ENCODE data around the gene CALCOCO2. TPM values are rescaled to one million over a fixed set of nuclear protein-coding genes. Genes with fewer than 3 reads are reported as not detected.

CALCOCO2 gene
- total and polyA plus RNA-seq, 2 experiments from 2014 or later, result 35.3 to 38.6 TPM

DNA sequence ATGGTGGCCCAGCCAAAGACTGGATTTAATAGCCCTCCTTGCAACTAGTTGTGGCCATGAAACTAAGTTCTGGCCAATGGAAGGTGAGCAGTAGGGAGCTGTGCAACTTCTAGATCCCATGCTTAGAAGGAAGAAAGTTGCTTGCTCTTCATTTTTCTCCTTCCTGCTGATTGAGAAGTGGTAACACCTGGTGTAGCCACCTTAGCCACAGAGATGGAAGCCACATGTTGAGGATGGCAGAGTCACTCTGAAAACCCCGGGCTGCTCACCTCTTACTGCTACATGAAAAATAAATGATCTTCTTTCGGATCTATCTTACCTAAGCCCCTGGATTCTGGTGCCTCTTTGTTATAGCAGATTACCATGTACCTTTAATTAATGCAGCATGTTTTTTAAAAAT lies 51.4 kb downstream of the CALCOCO2 start:
- no peak for DNase-seq (ENCODE audit: low read depth in 1 of 2, low spot score in 1 of 2)
- Histone ChIP-seq H3K4me1 (ENCODE audit: low read depth) (no peaks in the 10 kb centered on the region), H3K36me3 (no peaks in the 10 kb centered on the region), H3K27me3 (no peaks in the 10 kb centered on the region), H3K4me3 (no peak overlapping the region), H3K9me3 (ENCODE audit: low read depth) (no peaks in the 10 kb centered on the region), H3K27ac (no peak overlapping the region)
- TF ChIP-seq, protein P1, sequence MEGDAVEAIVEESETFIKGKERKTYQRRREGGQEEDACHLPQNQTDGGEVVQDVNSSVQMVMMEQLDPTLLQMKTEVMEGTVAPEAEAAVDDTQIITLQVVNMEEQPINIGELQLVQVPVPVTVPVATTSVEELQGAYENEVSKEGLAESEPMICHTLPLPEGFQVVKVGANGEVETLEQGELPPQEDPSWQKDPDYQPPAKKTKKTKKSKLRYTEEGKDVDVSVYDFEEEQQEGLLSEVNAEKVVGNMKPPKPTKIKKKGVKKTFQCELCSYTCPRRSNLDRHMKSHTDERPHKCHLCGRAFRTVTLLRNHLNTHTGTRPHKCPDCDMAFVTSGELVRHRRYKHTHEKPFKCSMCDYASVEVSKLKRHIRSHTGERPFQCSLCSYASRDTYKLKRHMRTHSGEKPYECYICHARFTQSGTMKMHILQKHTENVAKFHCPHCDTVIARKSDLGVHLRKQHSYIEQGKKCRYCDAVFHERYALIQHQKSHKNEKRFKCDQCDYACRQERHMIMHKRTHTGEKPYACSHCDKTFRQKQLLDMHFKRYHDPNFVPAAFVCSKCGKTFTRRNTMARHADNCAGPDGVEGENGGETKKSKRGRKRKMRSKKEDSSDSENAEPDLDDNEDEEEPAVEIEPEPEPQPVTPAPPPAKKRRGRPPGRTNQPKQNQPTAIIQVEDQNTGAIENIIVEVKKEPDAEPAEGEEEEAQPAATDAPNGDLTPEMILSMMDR (IDR thresholded peaks at IDR 0.05; ENCODE audit: low read depth, low read length), result no peak

DNA sequence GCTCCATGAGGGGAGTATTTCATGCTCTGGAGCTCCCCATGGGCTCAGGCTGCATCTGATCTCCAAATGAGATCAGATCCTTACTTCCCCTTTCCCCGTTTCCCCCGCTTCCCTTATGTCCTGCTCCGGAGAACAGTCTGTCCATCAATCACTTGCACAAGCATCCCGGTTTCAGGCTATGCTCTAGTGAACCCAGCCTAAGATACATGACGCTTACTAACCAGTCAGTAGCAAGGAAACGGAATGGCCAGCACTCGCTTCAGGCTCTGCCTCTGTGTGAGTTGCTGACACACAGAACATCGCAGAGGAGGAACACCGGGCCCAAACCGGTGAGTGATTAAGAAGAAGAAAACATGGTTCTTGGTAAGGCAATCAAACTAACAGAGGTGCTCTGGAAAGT lies 52.3 kb downstream of the CALCOCO2 start:
- TF ChIP-seq, protein P1 (IDR thresholded peaks at IDR 0.05; ENCODE audit: low read depth, low read length), result no peak
- Histone ChIP-seq H3K27ac (no peak overlapping the region), H3K27me3 (no peaks in the 10 kb centered on the region), H3K4me3 (no peak overlapping the region), H3K4me1 (ENCODE audit: low read depth) (no peaks in the 10 kb centered on the region), H3K36me3 (no peaks in the 10 kb centered on the region), H3K9me3 (ENCODE audit: low read depth) (no peaks in the 10 kb centered on the region)
- DNase-seq (ENCODE audit: low read depth in 1 of 2, low spot score in 1 of 2), result no peak

GRCh38 chr17:48890086-48890485 lies 59.3 kb downstream of the CALCOCO2 start:
- DNase-seq (ENCODE audit: low read depth in 1 of 2, low spot score in 1 of 2), result no peak
- Histone ChIP-seq H3K4me1 (ENCODE audit: low read depth) (no peaks in the 10 kb centered on the region), H3K27me3 (no peaks in the 10 kb centered on the region), H3K9me3 (ENCODE audit: low read depth) (no peaks in the 10 kb centered on the region), H3K36me3 (no peaks in the 10 kb centered on the region), H3K27ac (no peak overlapping the region), H3K4me3 (no peak overlapping the region)
- TF ChIP-seq, protein P1 (IDR thresholded peaks at IDR 0.05; ENCODE audit: low read depth, low read length), result no peak

GRCh38 chr17:48892940-48893645 lies 62.3 kb downstream of the CALCOCO2 start:
- Histone ChIP-seq H3K27ac (peak overlapping the region; percentile 84), H3K36me3 (peaks cover 7% of the 10 kb centered on the region), H3K4me1 (ENCODE audit: low read depth) (no peaks in the 10 kb centered on the region), H3K9me3 (ENCODE audit: low read depth) (no peaks in the 10 kb centered on the region), H3K27me3 (no peaks in the 10 kb centered on the region), H3K4me3 (peak overlapping the region; percentile 66)
- TF ChIP-seq, protein P1 (IDR thresholded peaks at IDR 0.05; ENCODE audit: low read depth, low read length), result no peak
- DNase-seq (ENCODE audit: low read depth in 1 of 2, low spot score in 1 of 2), result peak in 1 of 2 donors; percentile 19

DNA sequence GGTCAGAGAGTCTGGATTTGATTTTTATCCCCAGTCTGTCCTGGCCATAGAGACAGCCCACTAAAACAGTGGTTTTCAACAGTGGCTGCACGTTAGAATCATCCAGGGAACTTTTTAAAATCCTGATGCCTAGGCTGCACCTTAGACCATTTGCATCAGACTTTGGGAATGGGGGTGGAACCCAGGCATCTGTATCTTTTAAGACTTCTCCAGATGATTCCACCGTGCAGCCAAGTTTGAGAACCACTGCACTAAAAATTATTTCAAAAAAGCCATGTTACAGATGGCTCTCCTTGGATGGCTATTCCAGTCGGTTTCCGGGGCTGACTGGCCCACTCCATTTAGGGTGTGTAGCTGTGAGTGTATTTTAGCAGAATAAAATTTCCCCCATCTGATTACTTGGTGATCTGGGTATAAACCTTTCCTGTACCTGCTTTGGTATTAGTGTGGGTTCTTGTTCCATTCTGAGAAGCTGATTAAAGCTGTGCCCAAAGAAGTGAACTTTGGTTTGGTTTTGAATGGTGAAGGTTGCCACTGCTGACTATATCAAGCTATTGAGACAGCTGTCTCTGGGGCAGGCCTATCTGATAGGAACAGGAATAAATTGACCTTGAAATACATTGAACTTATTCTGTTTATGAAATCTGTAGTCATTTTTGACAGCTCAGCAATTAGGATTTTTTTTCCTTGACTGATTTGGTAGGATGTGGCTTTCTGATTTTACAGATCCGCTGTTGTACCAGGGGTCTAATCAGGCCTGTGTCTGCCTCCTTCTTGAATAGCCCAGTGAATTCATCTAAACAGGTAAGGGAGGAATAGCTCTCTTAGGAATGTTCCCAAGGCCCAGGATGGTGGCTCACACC lies 63.0 kb downstream of the CALCOCO2 start:
- peaks cover 7% of the 10 kb centered on the region for H3K36me3 ChIP-seq
- H3K4me1 ChIP-seq (ENCODE audit: low read depth), result no peaks in the 10 kb centered on the region
- TF ChIP-seq, protein P1 (IDR thresholded peaks at IDR 0.05; ENCODE audit: low read depth, low read length), result no peak
- H3K27ac ChIP-seq, result peak overlapping the region; percentile 84
- no peak for DNase-seq (ENCODE audit: low read depth in 1 of 2, low spot score in 1 of 2)
- no peaks in the 10 kb centered on the region for H3K9me3 ChIP-seq (ENCODE audit: low read depth)
- peak overlapping the region; percentile 66 for H3K4me3 ChIP-seq
- no peaks in the 10 kb centered on the region for H3K27me3 ChIP-seq

Measured in cardiac muscle cell (in vitro differentiated cells and primary cell).